CD8-positive, alpha-beta memory T cell (primary cell): ENCODE results near the gene KCNQ5. TPM values are rescaled to one million over a fixed set of nuclear protein-coding genes. Genes with fewer than 3 reads are reported as not detected.

Source experiments
- CTCF ChIA-PET: fragments of 350-600 bp; sonication (Branson Sonifier 250); formaldehyde crosslinking; loops from one replicate; lab custom pipeline; 2021; ENCODE audit warnings: antibody characterized with exemption; lab: Charles Lee
- POLR2A ChIA-PET: fragments of 350-600 bp; sonication (Branson Sonifier 250); formaldehyde crosslinking; loops from one replicate; lab custom pipeline; 2021; ENCODE audit warnings: antibody characterized with exemption; lab: Charles Lee
- DNase-seq, 5 donors: peaks; one replicate each; pipeline versions ENCODE4 v3.0.0 to v3.0.0-alpha.2; 2020 to 2022; ENCODE audit warnings: mixed read lengths in 1 of 5
- H3K27ac ChIP-seq: one replicate; pipeline ENCODE4 v1.7.0; 2013; ENCODE audit warnings: low read depth, mild to moderate bottlenecking, low read length, moderate library complexity
- H3K27me3 ChIP-seq: 2 replicates; pipeline ENCODE4 v1.7.0; 2013; ENCODE audit warnings: low read length, mild to moderate bottlenecking; ENCODE audit not compliant: insufficient read depth, poor library complexity, severe bottlenecking
- H3K36me3 ChIP-seq: 2 replicates; pipeline ENCODE4 v1.7.0; 2013; ENCODE audit warnings: mild to moderate bottlenecking, low read length, moderate library complexity; ENCODE audit not compliant: insufficient read depth
- H3K4me1 ChIP-seq: 2 replicates; pipeline ENCODE4 v1.7.0; 2013; ENCODE audit warnings: mild to moderate bottlenecking, low read length, moderate library complexity; ENCODE audit not compliant: insufficient read depth
- H3K4me3 ChIP-seq: 2 replicates; pipeline ENCODE4 v1.7.0; 2013; ENCODE audit warnings: mild to moderate bottlenecking, low read length
- H3K9me3 ChIP-seq: 2 replicates; pipeline ENCODE4 v1.7.0; 2013; ENCODE audit warnings: mild to moderate bottlenecking, low read length
- H3K27ac Mint-ChIP-seq, 8 donors: one replicate each; pipeline ENCODE4 v1.8.0; 2020 to 2021; ENCODE audit warnings: mixed read lengths in 8 of 8, mild to moderate bottlenecking in 6 of 8, inconsistent platforms in 3 of 8, moderate library complexity in 3 of 8
- H3K27me3 Mint-ChIP-seq, 2 donors: one replicate each; pipeline ENCODE4 v1.8.0; 2020 to 2021; ENCODE audit warnings: mixed read lengths in 2 of 2, mild to moderate bottlenecking in 1 of 2, moderate library complexity in 1 of 2
- H3K36me3 Mint-ChIP-seq, 3 donors: one replicate each; pipeline ENCODE4 v1.8.0; 2020 to 2021; ENCODE audit warnings: mixed read lengths in 3 of 3, inconsistent platforms in 1 of 3, mild to moderate bottlenecking in 1 of 3
- H3K4me1 Mint-ChIP-seq, 3 donors: one replicate each; pipeline ENCODE4 v1.8.0; 2020 to 2021; ENCODE audit warnings: mixed read lengths in 3 of 3, inconsistent platforms in 1 of 3, mild to moderate bottlenecking in 1 of 3
- H3K4me3 Mint-ChIP-seq, 7 donors: one replicate each; pipeline ENCODE4 v1.8.0; 2020 to 2021; ENCODE audit warnings: mixed read lengths in 7 of 7, mild to moderate bottlenecking in 6 of 7, moderate library complexity in 4 of 7, inconsistent platforms in 2 of 7
- H3K9me3 Mint-ChIP-seq, 5 donors: one replicate each; pipeline ENCODE4 v1.8.0; 2020 to 2022; ENCODE audit warnings: mixed read lengths in 5 of 5, mild to moderate bottlenecking in 3 of 5, moderate library complexity in 2 of 5, inconsistent platforms in 1 of 5
- polyA plus RNA-seq: library from polyadenylated mRNA; unstranded; fragments of 300-500 nt; fragmentation: Illumina TruSeq; gene quantifications from one replicate; pipeline ENCODE4 v1.2.3, GENCODE V29; 2021
- total RNA-seq, 2 experiments: library from RNA; stranded (reverse); gene quantifications; one replicate each; pipeline ENCODE4 v1.2.3, GENCODE V29; 2021

The KCNQ5 gene
- total and polyA plus RNA-seq, 3 experiments from 2014 or later, result 0.85 to 8.5 (median 7.9) TPM

- peak overlapping the region in 1 of 8 donors; percentile 81 for H3K27ac Mint-ChIP-seq
- POLR2A ChIA-PET, result no interaction called here
Measured at GRCh38 chr6:72813807-72814596, 192.1 kb downstream of the KCNQ5 start.

GRCh38 chr6:72816022-72816421 lies 194.2 kb downstream of the KCNQ5 start:
- Histone ChIP-seq H3K27ac (no peak overlapping the region), H3K4me1 (peaks cover 4% of the 10 kb centered on the region), H3K9me3 (no peaks in the 10 kb centered on the region), H3K27me3 (no peaks in the 10 kb centered on the region), H3K4me3 (no peak overlapping the region), H3K36me3 (no peaks in the 10 kb centered on the region)
- H3K27me3 Mint-ChIP-seq, result peaks cover 0 to 2% of the 10 kb centered on the region in 2 donors
- DNase-seq, result no peak
- no peaks in the 10 kb centered on the region for H3K36me3 Mint-ChIP-seq
- CTCF ChIA-PET, result no interaction called here
- POLR2A ChIA-PET, result no interaction called here
- H3K4me1 Mint-ChIP-seq, result peaks cover 0 to 2% (median 0%) of the 10 kb centered on the region in 3 donors
- H3K9me3 Mint-ChIP-seq, result no peaks in the 10 kb centered on the region
- H3K27ac Mint-ChIP-seq, result no peak overlapping the region
- no peak overlapping the region for H3K4me3 Mint-ChIP-seq

More at GRCh38 chr6:72813807-72814596, 192.1 kb downstream of the KCNQ5 start:
- Mint-ChIP-seq H3K4me3 (no peak overlapping the region), H3K4me1 (peaks cover 0 to 2% (median 0%) of the 10 kb centered on the region in 3 donors), H3K27me3 (peaks cover 0 to 2% of the 10 kb centered on the region in 2 donors), H3K36me3 (no peaks in the 10 kb centered on the region), H3K9me3 (no peaks in the 10 kb centered on the region)
- no peak for DNase-seq
- no peaks in the 10 kb centered on the region for H3K27me3 ChIP-seq
- H3K36me3 ChIP-seq, result no peaks in the 10 kb centered on the region
- no peaks in the 10 kb centered on the region for H3K9me3 ChIP-seq
- H3K4me3 ChIP-seq, result no peak overlapping the region
- H3K27ac ChIP-seq, result no peak overlapping the region
- CTCF ChIA-PET, result no interaction called here
- H3K4me1 ChIP-seq, result no peaks in the 10 kb centered on the region

- CTCF ChIA-PET, result no interaction called here
- POLR2A ChIA-PET, result no interaction called here
- Histone ChIP-seq H3K9me3 (no peaks in the 10 kb centered on the region), H3K36me3 (no peaks in the 10 kb centered on the region), H3K27ac (no peak overlapping the region), H3K4me3 (no peak overlapping the region), H3K27me3 (no peaks in the 10 kb centered on the region), H3K4me1 (peaks cover 4% of the 10 kb centered on the region)
- Mint-ChIP-seq H3K27ac (no peak overlapping the region), H3K36me3 (no peaks in the 10 kb centered on the region), H3K27me3 (peaks cover 0 to 2% of the 10 kb centered on the region in 2 donors), H3K9me3 (no peaks in the 10 kb centered on the region), H3K4me3 (no peak overlapping the region), H3K4me1 (peaks cover 0 to 2% (median 0%) of the 10 kb centered on the region in 3 donors)
- DNase-seq, result no peak
Measured at GRCh38 chr6:72817208-72817607, 195.3 kb downstream of the KCNQ5 start.

GRCh38 chr6:72819609-72820008 lies 197.7 kb downstream of the KCNQ5 start:
- Histone ChIP-seq H3K27ac (no peak overlapping the region), H3K4me1 (peaks cover 4% of the 10 kb centered on the region), H3K36me3 (no peaks in the 10 kb centered on the region), H3K9me3 (no peaks in the 10 kb centered on the region), H3K27me3 (no peaks in the 10 kb centered on the region), H3K4me3 (no peak overlapping the region)
- no peaks in the 10 kb centered on the region for H3K36me3 Mint-ChIP-seq
- no peak overlapping the region for H3K4me3 Mint-ChIP-seq
- ChIA-PET CTCF (no interaction called here), POLR2A (no interaction called here)
- no peak overlapping the region for H3K27ac Mint-ChIP-seq
- H3K9me3 Mint-ChIP-seq, result no peaks in the 10 kb centered on the region
- no peaks in the 10 kb centered on the region for H3K4me1 Mint-ChIP-seq
- no peaks in the 10 kb centered on the region for H3K27me3 Mint-ChIP-seq
- no peak for DNase-seq

GRCh38 chr6:72820153-72820552 lies 198.3 kb downstream of the KCNQ5 start:
- Histone ChIP-seq H3K4me1 (peaks cover 4% of the 10 kb centered on the region), H3K27ac (no peak overlapping the region), H3K36me3 (no peaks in the 10 kb centered on the region), H3K4me3 (no peak overlapping the region), H3K9me3 (no peaks in the 10 kb centered on the region), H3K27me3 (no peaks in the 10 kb centered on the region)
- Mint-ChIP-seq H3K4me1 (no peaks in the 10 kb centered on the region), H3K9me3 (no peaks in the 10 kb centered on the region), H3K36me3 (no peaks in the 10 kb centered on the region), H3K27me3 (no peaks in the 10 kb centered on the region), H3K27ac (no peak overlapping the region), H3K4me3 (no peak overlapping the region)
- no peak for DNase-seq
- CTCF ChIA-PET, result no interaction called here
- POLR2A ChIA-PET, result no interaction called here

GRCh38 chr6:72820906-72821305 lies 199.0 kb downstream of the KCNQ5 start:
- peaks cover 4% of the 10 kb centered on the region for H3K4me1 ChIP-seq
- H3K4me3 ChIP-seq, result no peak overlapping the region
- POLR2A ChIA-PET, result no interaction called here
- Mint-ChIP-seq H3K4me3 (no peak overlapping the region), H3K27ac (no peak overlapping the region), H3K9me3 (no peaks in the 10 kb centered on the region), H3K27me3 (no peaks in the 10 kb centered on the region), H3K36me3 (no peaks in the 10 kb centered on the region), H3K4me1 (no peaks in the 10 kb centered on the region)
- H3K27ac ChIP-seq, result no peak overlapping the region
- CTCF ChIA-PET, result no interaction called here
- no peaks in the 10 kb centered on the region for H3K27me3 ChIP-seq
- H3K36me3 ChIP-seq, result no peaks in the 10 kb centered on the region
- no peaks in the 10 kb centered on the region for H3K9me3 ChIP-seq
- no peak for DNase-seq

- peaks cover 4% of the 10 kb centered on the region for H3K4me1 ChIP-seq
- H3K27me3 ChIP-seq, result no peaks in the 10 kb centered on the region
- H3K27me3 Mint-ChIP-seq, result no peaks in the 10 kb centered on the region
- H3K9me3 Mint-ChIP-seq, result no peaks in the 10 kb centered on the region
- H3K9me3 ChIP-seq, result no peaks in the 10 kb centered on the region
- H3K27ac ChIP-seq, result no peak overlapping the region
- H3K36me3 ChIP-seq, result no peaks in the 10 kb centered on the region
- no peak overlapping the region for H3K4me3 ChIP-seq
- CTCF ChIA-PET, result no interaction called here
- no peaks in the 10 kb centered on the region for H3K4me1 Mint-ChIP-seq
- H3K27ac Mint-ChIP-seq, result no peak overlapping the region
- POLR2A ChIA-PET, result no interaction called here
- H3K36me3 Mint-ChIP-seq, result no peaks in the 10 kb centered on the region
- DNase-seq, result no peak
- no peak overlapping the region for H3K4me3 Mint-ChIP-seq
Measured at GRCh38 chr6:72822023-72822422, 200.2 kb downstream of the KCNQ5 start.

GRCh38 chr6:72822691-72823090 lies 200.8 kb downstream of the KCNQ5 start:
- peaks cover 0 to 2% (median 0%) of the 10 kb centered on the region in 5 donors for H3K9me3 Mint-ChIP-seq
- H3K27ac ChIP-seq, result no peak overlapping the region
- POLR2A ChIA-PET, result no interaction called here
- no peaks in the 10 kb centered on the region for H3K36me3 ChIP-seq
- H3K36me3 Mint-ChIP-seq, result peaks cover 0 to 6% (median 0%) of the 10 kb centered on the region in 3 donors
- H3K9me3 ChIP-seq, result no peaks in the 10 kb centered on the region
- CTCF ChIA-PET, result no interaction called here
- no peak overlapping the region for H3K4me3 ChIP-seq
- no peaks in the 10 kb centered on the region for H3K27me3 Mint-ChIP-seq
- DNase-seq, result no peak
- no peak overlapping the region for H3K27ac Mint-ChIP-seq
- H3K4me1 ChIP-seq, result peaks cover 4% of the 10 kb centered on the region
- no peaks in the 10 kb centered on the region for H3K4me1 Mint-ChIP-seq
- H3K4me3 Mint-ChIP-seq, result no peak overlapping the region
- no peaks in the 10 kb centered on the region for H3K27me3 ChIP-seq
